ENCODE data around the gene IDNK.
"Not testable (repeated sequence)": the region's sequence is repeated elsewhere in the genome, so short reads cannot be mapped to it uniquely, and the experiment has no call there.

The IDNK gene

DNA sequence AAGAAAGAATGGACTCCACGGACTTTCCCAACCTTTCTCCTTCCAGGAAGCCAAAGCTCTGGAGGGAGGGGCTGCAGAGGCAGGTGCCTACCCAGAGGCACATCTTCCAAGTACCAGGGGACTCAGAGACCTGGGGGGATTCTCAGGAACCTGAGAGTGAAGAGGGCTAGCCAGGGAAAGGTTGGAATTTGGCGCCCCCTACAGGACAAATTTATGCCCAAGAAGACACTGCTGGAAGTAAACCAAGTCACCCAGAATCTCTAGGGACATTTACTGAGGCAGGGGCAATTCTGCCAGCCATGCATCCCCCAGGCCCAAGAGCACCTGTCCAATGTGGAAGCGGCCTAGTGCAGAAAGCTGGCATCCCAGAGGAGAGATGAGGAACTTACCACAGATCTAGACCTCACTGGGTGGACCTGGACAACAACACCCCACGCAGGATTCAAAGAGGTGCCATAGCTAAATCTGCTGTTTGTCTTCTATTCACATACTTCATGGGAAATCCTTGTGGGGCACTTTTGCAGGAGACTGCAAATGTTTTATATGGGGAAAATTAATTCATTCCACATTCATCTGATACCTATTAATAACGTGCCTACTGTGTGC, 25.9 kb upstream of the IDNK start:
- 32% methylated on average over 2 of the region's 5 CpGs for WGBS (ENCODE audit: insufficient coverage)
- H3K4me3 ChIP-seq (ENCODE audit: control insufficient read depth in 1 of 7, extremely low read depth in 1 of 7, insufficient read depth in 4 of 7, low read depth in 2 of 7, low read length in 6 of 7) = no peak overlapping the region
- no peaks in the 10 kb centered on the region for H3K27me3 ChIP-seq (replicated peaks in 2 of 5; ENCODE audit: control insufficient read depth in 4 of 5, insufficient read depth in 5 of 5, low read length in 4 of 5)
- ChIA-PET POLR2A (no interaction called here), CTCF (interaction anchor here (1.1 to 2.5 kb wide), 8 partner anchors 12 to 1074 kb away, joined by 3 to 8 read pairs (median 4); no protein-coding TSS in a partner anchor)
- H3K27ac ChIP-seq (ENCODE audit: insufficient read depth in 1 of 2, low read depth in 1 of 2, low read length in 2 of 2, poor library complexity in 1 of 2, severe bottlenecking in 2 of 2) = no peak overlapping the region
- no peaks in the 10 kb centered on the region for H3K4me1 ChIP-seq (ENCODE audit: control extremely low read depth in 1 of 4, control insufficient read depth in 4 of 4, insufficient read depth in 4 of 4, low read length in 3 of 4)
- H3K36me3 ChIP-seq (ENCODE audit: control insufficient read depth in 4 of 4, insufficient read depth in 4 of 4, low read length in 3 of 4) = no peaks in the 10 kb centered on the region
- H3K9me3 ChIP-seq (ENCODE audit: control extremely low read depth in 1 of 5, control insufficient read depth in 4 of 5, insufficient read depth in 2 of 5, low read depth in 1 of 5, low read length in 4 of 5) = no peaks in the 10 kb centered on the region
- DNase-seq = peak; percentile 36 to 54 (median 43)

DNA sequence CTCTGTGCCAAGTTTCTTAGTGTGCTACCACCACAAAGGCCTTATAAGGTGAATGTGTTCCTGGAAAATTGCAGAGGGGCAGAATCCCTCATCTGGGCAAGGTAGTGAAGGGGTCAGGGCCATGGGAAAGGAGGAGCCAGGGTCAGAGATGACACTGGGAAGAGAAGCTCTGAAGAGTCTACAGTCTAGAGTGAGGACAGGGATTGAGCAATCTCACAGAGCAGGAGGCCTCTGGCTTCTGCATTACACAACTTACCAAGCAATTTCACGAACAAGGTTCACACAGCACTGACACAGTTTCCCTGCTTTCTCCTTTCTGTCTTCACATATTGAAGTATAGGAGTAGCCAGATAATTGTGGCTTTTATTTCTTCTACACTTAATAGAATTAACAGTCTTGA, 24.5 kb upstream of the IDNK start:
- H3K4me1 ChIP-seq (ENCODE audit: control extremely low read depth in 1 of 4, control insufficient read depth in 4 of 4, insufficient read depth in 4 of 4, low read length in 3 of 4) = no peaks in the 10 kb centered on the region
- H3K9me3 ChIP-seq (ENCODE audit: control extremely low read depth in 1 of 5, control insufficient read depth in 4 of 5, insufficient read depth in 2 of 5, low read depth in 1 of 5, low read length in 4 of 5) = no peaks in the 10 kb centered on the region
- H3K27me3 ChIP-seq (replicated peaks in 2 of 5; ENCODE audit: control insufficient read depth in 4 of 5, insufficient read depth in 5 of 5, low read length in 4 of 5) = no peaks in the 10 kb centered on the region
- POLR2A ChIA-PET = no interaction called here
- H3K27ac ChIP-seq (ENCODE audit: insufficient read depth in 1 of 2, low read depth in 1 of 2, low read length in 2 of 2, poor library complexity in 1 of 2, severe bottlenecking in 2 of 2) = no peak overlapping the region
- WGBS (ENCODE audit: insufficient coverage) = no CpG with 5 or more reads among the region's 1 CpG
- DNase-seq = no peak
- CTCF ChIA-PET = interaction anchor here (1.0 to 2.1 kb wide), 2 partner anchors 15 to 51 kb away, joined by 4 to 7 read pairs; no protein-coding TSS in a partner anchor
- H3K36me3 ChIP-seq (ENCODE audit: control insufficient read depth in 4 of 4, insufficient read depth in 4 of 4, low read length in 3 of 4) = no peaks in the 10 kb centered on the region
- H3K4me3 ChIP-seq (ENCODE audit: control insufficient read depth in 1 of 7, extremely low read depth in 1 of 7, insufficient read depth in 4 of 7, low read depth in 2 of 7, low read length in 6 of 7) = no peak overlapping the region

DNA sequence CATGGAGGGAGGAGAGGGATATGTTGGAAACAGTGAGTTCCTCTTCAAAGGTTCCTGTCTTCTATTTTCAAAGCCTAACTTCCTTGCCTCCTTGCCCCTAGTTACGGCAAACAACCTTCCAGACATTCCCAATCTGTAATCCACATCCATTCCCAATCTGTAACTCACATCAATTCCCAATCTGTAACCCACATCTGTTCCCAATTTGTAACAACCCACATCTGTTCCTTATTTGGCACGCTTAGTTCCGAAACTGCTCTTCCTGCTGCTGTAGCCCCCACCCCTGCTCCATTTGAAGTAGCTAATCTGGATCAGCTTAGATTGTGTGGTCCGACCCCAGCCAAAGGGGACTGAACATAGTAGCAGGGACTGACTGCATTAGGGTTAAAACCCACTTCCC, 23.9 kb upstream of the IDNK start:
- 86% methylated on average over 4 of the region's 4 CpGs for WGBS (ENCODE audit: insufficient coverage)
- no peak for DNase-seq
- Histone ChIP-seq H3K4me1 (ENCODE audit: control extremely low read depth in 1 of 4, control insufficient read depth in 4 of 4, insufficient read depth in 4 of 4, low read length in 3 of 4) (no peaks in the 10 kb centered on the region), H3K4me3 (ENCODE audit: control insufficient read depth in 1 of 7, extremely low read depth in 1 of 7, insufficient read depth in 4 of 7, low read depth in 2 of 7, low read length in 6 of 7) (no peak overlapping the region), H3K27me3 (replicated peaks in 2 of 5; ENCODE audit: control insufficient read depth in 4 of 5, insufficient read depth in 5 of 5, low read length in 4 of 5) (no peaks in the 10 kb centered on the region), H3K36me3 (ENCODE audit: control insufficient read depth in 4 of 4, insufficient read depth in 4 of 4, low read length in 3 of 4) (no peaks in the 10 kb centered on the region), H3K27ac (ENCODE audit: insufficient read depth in 1 of 2, low read depth in 1 of 2, low read length in 2 of 2, poor library complexity in 1 of 2, severe bottlenecking in 2 of 2) (no peak overlapping the region), H3K9me3 (ENCODE audit: control extremely low read depth in 1 of 5, control insufficient read depth in 4 of 5, insufficient read depth in 2 of 5, low read depth in 1 of 5, low read length in 4 of 5) (no peaks in the 10 kb centered on the region)
- ChIA-PET CTCF (interaction anchor here (1.0 to 2.1 kb wide), 2 partner anchors 15 to 50 kb away, joined by 4 to 7 read pairs; no protein-coding TSS in a partner anchor), POLR2A (no interaction called here)

DNA sequence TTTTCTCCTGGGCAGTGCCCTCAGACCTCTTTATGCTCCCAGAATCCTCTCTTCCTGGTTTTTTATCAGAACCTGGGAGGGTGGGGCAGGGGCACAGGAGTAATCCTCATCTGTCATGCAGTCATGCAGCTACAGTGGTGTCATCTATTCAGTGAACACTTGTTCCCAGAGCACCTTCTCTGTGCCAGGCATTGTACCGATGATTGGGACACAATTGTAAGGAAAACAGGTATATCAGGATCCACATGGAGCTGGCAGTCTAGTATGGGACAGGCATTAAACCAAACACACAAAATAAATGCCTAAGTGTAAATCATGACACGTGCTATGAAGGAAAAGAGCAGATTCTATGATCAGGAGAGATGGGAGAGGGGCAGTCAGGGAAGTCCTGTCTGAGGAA, 21.5 kb upstream of the IDNK start:
- DNase-seq = no peak
- no peaks in the 10 kb centered on the region for H3K36me3 ChIP-seq (ENCODE audit: control insufficient read depth in 4 of 4, insufficient read depth in 4 of 4, low read length in 3 of 4)
- POLR2A ChIA-PET = no interaction called here
- 83% methylated on average over 1 of the region's 2 CpGs for WGBS (ENCODE audit: insufficient coverage)
- H3K27ac ChIP-seq (ENCODE audit: insufficient read depth in 1 of 2, low read depth in 1 of 2, low read length in 2 of 2, poor library complexity in 1 of 2, severe bottlenecking in 2 of 2) = no peak overlapping the region
- H3K4me1 ChIP-seq (ENCODE audit: control extremely low read depth in 1 of 4, control insufficient read depth in 4 of 4, insufficient read depth in 4 of 4, low read length in 3 of 4) = no peaks in the 10 kb centered on the region
- H3K4me3 ChIP-seq (ENCODE audit: control insufficient read depth in 1 of 7, extremely low read depth in 1 of 7, insufficient read depth in 4 of 7, low read depth in 2 of 7, low read length in 6 of 7) = no peak overlapping the region
- peaks cover 0 to 2% (median 0%) of the 10 kb centered on the region in 5 experiments for H3K9me3 ChIP-seq (ENCODE audit: control extremely low read depth in 1 of 5, control insufficient read depth in 4 of 5, insufficient read depth in 2 of 5, low read depth in 1 of 5, low read length in 4 of 5)
- no peaks in the 10 kb centered on the region for H3K27me3 ChIP-seq (replicated peaks in 2 of 5; ENCODE audit: control insufficient read depth in 4 of 5, insufficient read depth in 5 of 5, low read length in 4 of 5)
- CTCF ChIA-PET = interaction anchor here (1.6 kb wide), 1 partner anchor 19 kb away, joined by 5 read pairs; no protein-coding TSS in a partner anchor

DNA sequence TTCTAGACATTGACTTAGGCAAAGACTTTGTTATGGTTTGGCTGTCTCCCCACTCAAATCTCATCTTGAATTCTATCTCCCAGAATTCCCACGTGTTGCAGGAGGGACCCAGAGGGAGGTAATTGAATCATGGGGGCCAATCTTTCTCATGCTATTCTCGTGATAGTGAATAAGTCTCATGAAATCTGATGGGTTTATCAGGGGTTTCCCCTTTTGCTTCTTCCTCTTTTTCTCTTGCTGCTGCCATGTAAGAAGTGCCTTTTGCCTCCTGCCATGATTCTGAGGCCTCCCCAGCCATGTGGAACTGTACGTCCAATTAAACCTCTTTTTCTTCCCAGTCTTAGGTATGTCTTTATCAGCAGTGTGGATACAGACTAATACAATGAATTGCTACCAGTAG, 15.3 kb upstream of the IDNK start:
- 100% methylated on average over 1 of the region's 3 CpGs for WGBS (ENCODE audit: insufficient coverage)
- H3K4me3 ChIP-seq (ENCODE audit: control insufficient read depth in 1 of 7, extremely low read depth in 1 of 7, insufficient read depth in 4 of 7, low read depth in 2 of 7, low read length in 6 of 7) = not testable (repeated sequence)

DNA sequence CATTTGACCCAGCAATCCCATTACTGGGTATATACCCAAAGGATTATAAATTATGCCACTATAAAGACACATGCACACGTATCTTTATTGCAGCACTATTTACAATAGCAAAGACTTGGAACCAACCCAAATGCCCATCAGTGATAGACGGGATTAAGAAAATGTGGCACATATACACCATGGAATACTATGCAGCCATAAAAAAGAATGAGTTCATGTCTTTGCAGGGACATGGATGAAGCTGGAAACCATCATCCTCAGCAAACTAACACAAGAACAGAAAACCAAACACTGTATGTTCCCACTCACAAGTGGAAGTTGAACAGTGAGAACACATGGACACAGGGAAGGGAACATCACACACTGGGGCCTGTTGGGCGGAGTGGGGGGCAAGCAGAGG, 9.6 kb upstream of the IDNK start:
- H3K27ac ChIP-seq (ENCODE audit: insufficient read depth in 1 of 2, low read depth in 1 of 2, low read length in 2 of 2, poor library complexity in 1 of 2, severe bottlenecking in 2 of 2) = not testable (repeated sequence)

More for the DNA sequence above, 15.3 kb upstream of the IDNK start:
- H3K27me3 ChIP-seq (replicated peaks in 2 of 5; ENCODE audit: control insufficient read depth in 4 of 5, insufficient read depth in 5 of 5, low read length in 4 of 5); POLR2A ChIA-PET; H3K36me3 ChIP-seq (ENCODE audit: control insufficient read depth in 4 of 4, insufficient read depth in 4 of 4, low read length in 3 of 4); H3K9me3 ChIP-seq (ENCODE audit: control extremely low read depth in 1 of 5, control insufficient read depth in 4 of 5, insufficient read depth in 2 of 5, low read depth in 1 of 5, low read length in 4 of 5); H3K27ac ChIP-seq (ENCODE audit: insufficient read depth in 1 of 2, low read depth in 1 of 2, low read length in 2 of 2, poor library complexity in 1 of 2, severe bottlenecking in 2 of 2); CTCF ChIA-PET; H3K4me1 ChIP-seq (ENCODE audit: control extremely low read depth in 1 of 4, control insufficient read depth in 4 of 4, insufficient read depth in 4 of 4, low read length in 3 of 4): not testable (repeated sequence)
- peak in 1 of 3 donors; percentile 50 for DNase-seq

DNA sequence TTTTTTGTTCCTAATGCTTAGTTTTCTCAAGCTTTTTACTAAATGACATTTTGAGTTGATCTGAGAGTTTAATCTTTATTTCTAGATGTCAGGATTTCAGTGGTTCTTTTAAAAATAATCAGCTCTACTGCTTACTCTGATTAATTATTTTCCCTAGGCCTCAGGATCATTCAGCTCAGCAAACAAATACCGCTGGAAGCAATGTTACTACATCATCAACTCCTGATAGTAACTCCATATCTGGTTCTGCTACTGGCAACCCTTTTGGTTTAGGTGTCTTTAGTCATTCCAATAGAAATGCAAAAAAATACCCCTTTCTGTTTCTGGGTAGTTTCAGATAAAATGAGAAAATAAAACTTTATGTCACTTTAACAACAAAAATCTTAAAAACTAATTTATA, 5.6 kb upstream of the IDNK start:
- CTCF ChIA-PET = interaction anchor here (0.9 kb wide), 2 partner anchors 30 to 33 kb away, joined by 3 read pairs; no protein-coding TSS in a partner anchor

More for the DNA sequence above, 9.6 kb upstream of the IDNK start:
- 100% methylated on average over 1 of the region's 3 CpGs for WGBS (ENCODE audit: insufficient coverage)
- H3K4me1 ChIP-seq (ENCODE audit: control extremely low read depth in 1 of 4, control insufficient read depth in 4 of 4, insufficient read depth in 4 of 4, low read length in 3 of 4); H3K36me3 ChIP-seq (ENCODE audit: control insufficient read depth in 4 of 4, insufficient read depth in 4 of 4, low read length in 3 of 4); H3K4me3 ChIP-seq (ENCODE audit: control insufficient read depth in 1 of 7, extremely low read depth in 1 of 7, insufficient read depth in 4 of 7, low read depth in 2 of 7, low read length in 6 of 7); CTCF ChIA-PET; H3K27me3 ChIP-seq (replicated peaks in 2 of 5; ENCODE audit: control insufficient read depth in 4 of 5, insufficient read depth in 5 of 5, low read length in 4 of 5); H3K9me3 ChIP-seq (ENCODE audit: control extremely low read depth in 1 of 5, control insufficient read depth in 4 of 5, insufficient read depth in 2 of 5, low read depth in 1 of 5, low read length in 4 of 5); DNase-seq; POLR2A ChIA-PET: not testable (repeated sequence)

More for the DNA sequence above, 5.6 kb upstream of the IDNK start:
- no peaks in the 10 kb centered on the region for H3K9me3 ChIP-seq (ENCODE audit: control extremely low read depth in 1 of 5, control insufficient read depth in 4 of 5, insufficient read depth in 2 of 5, low read depth in 1 of 5, low read length in 4 of 5)
- H3K36me3 ChIP-seq (ENCODE audit: control insufficient read depth in 4 of 4, insufficient read depth in 4 of 4, low read length in 3 of 4) = no peaks in the 10 kb centered on the region
- no peaks in the 10 kb centered on the region for H3K27me3 ChIP-seq (replicated peaks in 2 of 5; ENCODE audit: control insufficient read depth in 4 of 5, insufficient read depth in 5 of 5, low read length in 4 of 5)
- H3K4me3 ChIP-seq (ENCODE audit: control insufficient read depth in 1 of 7, extremely low read depth in 1 of 7, insufficient read depth in 4 of 7, low read depth in 2 of 7, low read length in 6 of 7) = no peak overlapping the region
- peaks cover 0 to 11% (median 3%) of the 10 kb centered on the region in 4 experiments for H3K4me1 ChIP-seq (ENCODE audit: control extremely low read depth in 1 of 4, control insufficient read depth in 4 of 4, insufficient read depth in 4 of 4, low read length in 3 of 4)
- WGBS (ENCODE audit: insufficient coverage) = no CpG with 5 or more reads among the region's 1 CpG
- H3K27ac ChIP-seq (ENCODE audit: insufficient read depth in 1 of 2, low read depth in 1 of 2, low read length in 2 of 2, poor library complexity in 1 of 2, severe bottlenecking in 2 of 2) = no peak overlapping the region
- POLR2A ChIA-PET = interaction anchor here (0.5 kb wide), 1 partner anchor 28 kb away, joined by 3 read pairs; no protein-coding TSS in a partner anchor
- no peak for DNase-seq
